Lower lobe of right lung (tissue), 2 donors: ENCODE results near the gene NDRG4. TPM values are rescaled to one million over a fixed set of nuclear protein-coding genes. Genes with fewer than 3 reads are reported as not detected.

Experiments
- ATAC-seq, 2 donors: fragments of 200-7000 bp; cut with Tn5 transposase; one replicate each; pipeline ENCODE4 v1.9.1; 2020 to 2022; ENCODE audit warnings: mild to moderate bottlenecking in 2 of 2, moderate library complexity in 2 of 2
- DNase-seq: peaks from one replicate; pipeline ENCODE4 v3.0.0-alpha.2; 2020
- H3K27ac ChIP-seq: fragments of 200-600 bp; one replicate; pipeline ENCODE4 v1.8.0; 2022
- H3K27me3 ChIP-seq: fragments of 200-600 bp; one replicate; pipeline ENCODE4 v1.8.0; 2022; ENCODE audit warnings: low read depth
- H3K36me3 ChIP-seq: fragments of 200-600 bp; one replicate; pipeline ENCODE4 v1.8.0; 2022; ENCODE audit warnings: mild to moderate bottlenecking
- H3K4me1 ChIP-seq: fragments of 200-600 bp; one replicate; pipeline ENCODE4 v1.8.0; 2022
- H3K4me3 ChIP-seq: fragments of 200-600 bp; one replicate; pipeline ENCODE4 v1.8.0; 2022; ENCODE audit warnings: mild to moderate bottlenecking
- H3K9me3 ChIP-seq: fragments of 200-600 bp; one replicate; pipeline ENCODE4 v1.8.0; 2022
- CTCF ChIP-seq: fragments of 200-600 bp; IDR thresholded peaks from one replicate; pipeline ENCODE4 v1.8.0; 2022; ENCODE audit warnings: antibody characterized with exemption, mild to moderate bottlenecking
- intact Hi-C: fragments of 100-400 bp; cut with DNase I; formaldehyde crosslinking; loops from one replicate; pipeline ENCODE4 v1.11.0; 2022
- total RNA-seq: library from RNA; stranded (reverse); fragmentation: NEBNext Ultra II Directional; extraction: Animal tissue kit (Norgen Biotek cat#: 25700); gene quantifications from one replicate; pipeline ENCODE4 v1.2.1, GENCODE V29; 2021
- donor health status: DM: no; HTN: yes; CAD: no; lungs with severe emphysema.

Gene NDRG4
- total RNA-seq, 1 donor from 2014 or later: 47.9 TPM

- H3K27ac ChIP-seq: no peak overlapping the region
- intact Hi-C loops: no loop called here
Observed at GRCh38 chr16:58495521-58496331, 4.2 kb upstream of the NDRG4 start.

GRCh38 chr16:58497468-58497867, 2.5 kb upstream of the NDRG4 start:
- Histone ChIP-seq H3K4me3 (no peak overlapping the region), H3K9me3 (no peaks in the 10 kb centered on the region), H3K36me3 (no peaks in the 10 kb centered on the region), H3K27me3 (peaks cover 33% of the 10 kb centered on the region), H3K27ac (no peak overlapping the region), H3K4me1 (peaks cover 10% of the 10 kb centered on the region)
- no peak for DNase-seq
- ATAC-seq: no peak
- intact Hi-C loops: no loop called here
- no peak for TF ChIP-seq CTCF

More at GRCh38 chr16:58495521-58496331, 4.2 kb upstream of the NDRG4 start:
- no peak for TF ChIP-seq CTCF
- Histone ChIP-seq H3K4me1 (peaks cover 2% of the 10 kb centered on the region), H3K9me3 (no peaks in the 10 kb centered on the region), H3K36me3 (no peaks in the 10 kb centered on the region), H3K4me3 (no peak overlapping the region), H3K27me3 (peaks cover 18% of the 10 kb centered on the region)
- ATAC-seq (no peak), DNase-seq (no peak)

- no peak overlapping the region for H3K27ac ChIP-seq
- ATAC-seq (no peak), DNase-seq (no peak)
- intact Hi-C loops: no loop called here
- no peak for TF ChIP-seq CTCF
- H3K4me3 ChIP-seq: no peak overlapping the region
- H3K4me1 ChIP-seq: peaks cover 10% of the 10 kb centered on the region
- H3K36me3 ChIP-seq: no peaks in the 10 kb centered on the region
- peaks cover 37% of the 10 kb centered on the region for H3K27me3 ChIP-seq
- no peaks in the 10 kb centered on the region for H3K9me3 ChIP-seq
Observed at GRCh38 chr16:58497935-58498334, 2.0 kb upstream of the NDRG4 start.

- H3K27me3 ChIP-seq: peaks cover 36% of the 10 kb centered on the region
- DNase-seq (no peak), ATAC-seq (no peak)
- H3K4me3 ChIP-seq: no peak overlapping the region
- intact Hi-C loops: no loop called here
- no peaks in the 10 kb centered on the region for H3K9me3 ChIP-seq
- no peaks in the 10 kb centered on the region for H3K36me3 ChIP-seq
- H3K4me1 ChIP-seq: peaks cover 10% of the 10 kb centered on the region
- H3K27ac ChIP-seq: no peak overlapping the region
- no peak for TF ChIP-seq CTCF
Observed at GRCh38 chr16:58498341-58499091, 1.4 kb upstream of the NDRG4 start.

- intact Hi-C loops: no loop called here
Observed at GRCh38 chr16:58499092-58499511, 841 bp upstream of the NDRG4 start.

More at GRCh38 chr16:58499092-58499511, 841 bp upstream of the NDRG4 start:
- no peak overlapping the region for H3K27ac ChIP-seq
- H3K36me3 ChIP-seq: no peaks in the 10 kb centered on the region
- DNase-seq: no peak
- no peak for ATAC-seq
- no peak for TF ChIP-seq CTCF
- peaks cover 10% of the 10 kb centered on the region for H3K4me1 ChIP-seq
- H3K9me3 ChIP-seq: no peaks in the 10 kb centered on the region
- H3K27me3 ChIP-seq: peaks cover 33% of the 10 kb centered on the region
- no peak overlapping the region for H3K4me3 ChIP-seq
